Embryonic facial prominence (tissue), 1 donor: ENCODE results near the gene RC3H1.
"Not testable (repeated sequence)": the region's sequence is repeated elsewhere in the genome, so short reads cannot be mapped to it uniquely, and the experiment has no call there.

Source experiments
- DNase-seq: peaks from one replicate; pipeline ENCODE4 v3.0.0-alpha.2; 2016; ENCODE audit errors: extremely low spot score

Gene RC3H1

GRCh38 chr1:174028495-174028894 is 6.3 kb upstream of the RC3H1 start:
- DNase-seq: no peak

- peak; percentile 59 for DNase-seq
Measured at GRCh38 chr1:174023440-174023839, 1.3 kb upstream of the RC3H1 start.

GRCh38 chr1:174022976-174023277 is 770 bp upstream of the RC3H1 start:
- DNase-seq: no peak

- DNase-seq: no peak
Measured at GRCh38 chr1:174021591-174022079, 522 bp downstream of the RC3H1 start.

- no peak for DNase-seq
Measured at GRCh38 chr1:174018565-174018964, 3.6 kb downstream of the RC3H1 start.

- no peak for DNase-seq
Measured at GRCh38 chr1:174017231-174017970, 4.8 kb downstream of the RC3H1 start.

GRCh38 chr1:174013864-174014418 is 8.2 kb downstream of the RC3H1 start:
- no peak for DNase-seq

- DNase-seq: no peak
Measured at GRCh38 chr1:174008979-174009378, 13.2 kb downstream of the RC3H1 start.

GRCh38 chr1:174008269-174008668 is 13.9 kb downstream of the RC3H1 start:
- no peak for DNase-seq

GRCh38 chr1:174007851-174008250 is 14.3 kb downstream of the RC3H1 start:
- DNase-seq: no peak

GRCh38 chr1:174005032-174005431 is 17.1 kb downstream of the RC3H1 start:
- no peak for DNase-seq

GRCh38 chr1:174003867-174004266 is 18.3 kb downstream of the RC3H1 start:
- DNase-seq: no peak

- DNase-seq: no peak
Measured at GRCh38 chr1:174001573-174001972, 20.6 kb downstream of the RC3H1 start.

GRCh38 chr1:174000371-174000770 is 21.8 kb downstream of the RC3H1 start:
- no peak for DNase-seq

GRCh38 chr1:173997791-173998190 is 24.4 kb downstream of the RC3H1 start:
- no peak for DNase-seq

GRCh38 chr1:173996995-173997394 is 25.2 kb downstream of the RC3H1 start:
- no peak for DNase-seq

GRCh38 chr1:173995475-173995874 is 26.7 kb downstream of the RC3H1 start:
- DNase-seq: no peak

- DNase-seq: not testable (repeated sequence)
Measured at GRCh38 chr1:173993948-173994347, 28.2 kb downstream of the RC3H1 start.

- DNase-seq: no peak
Measured at GRCh38 chr1:173988068-173988467, 34.1 kb downstream of the RC3H1 start.

- DNase-seq: no peak
Measured at GRCh38 chr1:173986951-173987350, 35.2 kb downstream of the RC3H1 start.

GRCh38 chr1:173970252-173970651 is 51.9 kb downstream of the RC3H1 start:
- DNase-seq: no peak

GRCh38 chr1:173965896-173966295 is 56.3 kb downstream of the RC3H1 start:
- not testable (repeated sequence) for DNase-seq

GRCh38 chr1:173963477-173963876 is 58.7 kb downstream of the RC3H1 start:
- DNase-seq: no peak

- no peak for DNase-seq
Measured at GRCh38 chr1:173960625-173961024, 61.5 kb downstream of the RC3H1 start.
